Muscle of arm (tissue), 12 donors: ENCODE results near the gene ERO1B. TPM values are rescaled to one million over a fixed set of nuclear protein-coding genes. Genes with fewer than 3 reads are reported as not detected.
A peak's percentile ranks its signal among the peaks of the same experiment; 100 is the strongest.

Experiments used
- DNase-seq: peaks from one replicate; pipeline ENCODE4 v3.0.0-alpha.2; 2013
- polyA plus RNA-seq, 12 donors: library from polyadenylated mRNA; unstranded; fragments of 120-200 nt; gene quantifications; one replicate each; pipeline ENCODE4 v1.2.1, GENCODE V29; 2013; ENCODE audit not compliant: insufficient read length in 12 of 12

The ERO1B gene
- polyA plus RNA-seq, 12 donors, result 2.0 to 10.5 (median 4.1) TPM; not detected in 1

GRCh38 chr1:236253918-236254637, 27.7 kb downstream of the ERO1B start:
- no peak for DNase-seq

DNA sequence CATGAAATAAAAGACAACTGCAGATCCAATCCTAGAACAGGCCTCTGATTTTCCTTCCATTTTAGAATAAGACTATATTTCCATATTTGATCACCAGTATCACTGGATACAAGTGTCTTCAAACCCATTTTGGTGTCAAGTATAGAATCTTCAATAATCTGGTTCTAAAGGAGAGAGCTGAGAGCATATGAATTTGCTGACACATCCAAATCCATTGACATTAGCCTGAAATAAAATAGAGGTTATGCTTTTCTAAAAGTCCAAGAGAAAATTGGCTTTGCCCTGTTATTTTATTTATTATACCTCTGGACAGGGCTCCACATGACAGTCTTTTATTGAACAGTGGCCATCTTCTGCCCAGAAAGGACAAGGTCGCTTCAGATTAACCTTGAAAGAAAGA, 28.6 kb downstream of the ERO1B start:
- DNase-seq, result no peak

GRCh38 chr1:236251587-236251986, 30.2 kb downstream of the ERO1B start:
- no peak for DNase-seq

GRCh38 chr1:236247286-236247685, 34.5 kb downstream of the ERO1B start:
- DNase-seq, result no peak

GRCh38 chr1:236242568-236242967, 39.2 kb downstream of the ERO1B start:
- DNase-seq, result no peak

DNA sequence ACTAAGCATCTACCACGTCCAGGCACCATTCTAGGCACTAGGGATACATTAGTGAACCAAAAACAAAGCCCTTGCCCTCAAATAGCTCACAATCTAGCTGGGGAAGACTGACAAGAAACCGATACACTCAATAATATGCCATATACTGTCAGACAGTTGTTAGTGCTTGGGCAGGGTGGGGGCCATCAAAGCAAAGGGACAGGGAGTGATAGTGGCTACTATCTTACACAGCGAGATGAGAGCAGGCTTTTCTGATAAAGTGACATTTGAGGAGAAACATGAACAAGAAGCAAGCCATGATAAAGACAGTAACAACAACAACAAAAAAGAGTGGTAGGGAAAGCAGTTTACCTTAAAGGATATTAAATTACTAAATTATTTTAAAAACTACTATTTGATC, 41.1 kb downstream of the ERO1B start:
- no peak for DNase-seq

DNA sequence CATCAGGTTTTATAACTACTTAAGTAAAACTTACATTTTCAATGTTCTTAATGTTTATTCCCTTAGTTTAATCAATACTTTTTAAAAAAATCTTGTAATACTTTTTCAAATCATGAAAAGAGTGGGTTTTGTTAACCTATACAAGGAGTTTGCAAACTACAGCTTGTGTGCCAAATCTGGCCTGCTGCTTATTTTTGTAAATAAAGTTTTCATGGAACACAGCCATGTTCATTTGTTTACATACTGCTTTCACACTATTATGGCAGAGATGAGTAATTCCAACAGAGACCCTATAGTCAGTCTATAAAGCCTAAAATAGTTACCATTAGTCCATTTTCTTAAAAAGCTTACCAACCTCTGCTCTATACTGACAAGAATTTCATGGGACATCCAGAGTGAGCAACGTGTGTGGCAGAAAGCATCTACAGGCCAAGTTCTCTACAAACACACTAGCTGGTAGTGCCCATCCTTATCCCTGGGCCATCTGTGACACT, 42.6 kb downstream of the ERO1B start:
- no peak for DNase-seq

- DNase-seq, result no peak
Measured at GRCh38 chr1:236235116-236235515, 46.6 kb downstream of the ERO1B start.

GRCh38 chr1:236228411-236228810, 53.3 kb downstream of the ERO1B start:
- no peak for DNase-seq

DNA sequence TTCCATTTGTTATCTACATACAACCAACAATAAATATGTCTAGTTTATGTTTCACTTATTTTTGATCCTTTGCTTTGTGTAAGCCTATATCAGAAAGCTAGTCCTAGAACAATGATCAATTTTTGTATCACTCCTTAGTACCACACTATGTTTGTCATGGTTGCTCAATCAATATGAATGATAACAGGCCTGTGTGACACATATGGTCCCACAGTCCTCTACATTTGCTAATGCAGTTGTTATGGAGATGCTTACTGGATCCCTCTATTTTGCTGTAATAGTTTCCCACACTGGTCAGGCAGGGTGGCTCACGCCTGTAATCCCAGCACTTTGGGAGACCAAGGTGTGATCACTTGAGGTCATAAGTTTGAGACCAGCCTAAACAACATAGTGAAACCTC, 59.1 kb downstream of the ERO1B start:
- DNase-seq, result no peak

DNA sequence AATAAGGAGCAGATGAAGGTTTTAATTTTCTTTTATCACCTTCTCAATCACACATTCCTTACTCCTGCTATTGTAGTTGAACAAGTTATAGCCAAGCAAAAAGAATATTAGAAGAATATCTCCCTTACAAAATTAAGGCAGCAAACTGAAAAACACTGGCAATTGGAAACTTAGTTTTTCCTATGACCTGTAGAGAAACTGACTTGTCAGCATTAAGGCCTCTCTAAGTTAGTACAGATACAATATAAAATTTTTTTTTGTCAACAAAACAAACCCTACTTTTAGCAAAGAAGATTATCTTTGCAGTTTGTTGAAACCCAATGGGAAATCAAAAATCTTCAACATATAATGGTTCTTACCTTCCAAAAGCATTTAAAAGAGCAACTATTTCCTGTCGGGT, 61.3 kb downstream of the ERO1B start:
- DNase-seq, result no peak

GRCh38 chr1:236214761-236215160, 67.0 kb downstream of the ERO1B start:
- no peak for DNase-seq

- DNase-seq, result no peak
Measured at GRCh38 chr1:236213534-236213933, 68.2 kb downstream of the ERO1B start.

- no peak for DNase-seq
Measured at GRCh38 chr1:236211815-236212214, 69.9 kb downstream of the ERO1B start.

DNA sequence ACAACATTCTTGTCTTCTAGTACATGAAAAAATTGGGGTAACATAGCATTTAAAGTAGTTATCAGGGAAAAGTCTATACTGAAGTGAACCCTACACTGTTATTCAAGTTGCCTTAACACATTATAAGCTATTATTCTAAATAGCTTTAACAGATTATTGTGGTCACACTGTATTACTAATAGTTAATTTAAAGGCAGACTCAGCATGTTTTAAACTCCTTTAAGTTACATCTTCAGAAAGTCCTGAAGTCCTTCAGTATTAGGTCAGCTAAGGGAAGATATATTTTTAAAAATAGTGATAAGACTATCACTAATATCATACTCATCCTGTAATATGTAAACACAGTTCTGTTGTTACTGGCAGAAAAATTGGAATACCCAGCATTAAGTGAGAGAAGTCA, 72.0 kb downstream of the ERO1B start:
- no peak for DNase-seq

GRCh38 chr1:236209185-236209584, 72.6 kb downstream of the ERO1B start:
- DNase-seq, result no peak

GRCh38 chr1:236207569-236207968, 74.2 kb downstream of the ERO1B start:
- no peak for DNase-seq

GRCh38 chr1:236207121-236207520, 74.6 kb downstream of the ERO1B start:
- DNase-seq, result no peak

GRCh38 chr1:236206548-236206947, 75.2 kb downstream of the ERO1B start:
- DNase-seq, result peak; percentile 10

- DNase-seq, result no peak
Measured at GRCh38 chr1:236204656-236205055, 77.1 kb downstream of the ERO1B start.

- DNase-seq, result no peak
Measured at GRCh38 chr1:236204039-236204438, 77.7 kb downstream of the ERO1B start.

DNA sequence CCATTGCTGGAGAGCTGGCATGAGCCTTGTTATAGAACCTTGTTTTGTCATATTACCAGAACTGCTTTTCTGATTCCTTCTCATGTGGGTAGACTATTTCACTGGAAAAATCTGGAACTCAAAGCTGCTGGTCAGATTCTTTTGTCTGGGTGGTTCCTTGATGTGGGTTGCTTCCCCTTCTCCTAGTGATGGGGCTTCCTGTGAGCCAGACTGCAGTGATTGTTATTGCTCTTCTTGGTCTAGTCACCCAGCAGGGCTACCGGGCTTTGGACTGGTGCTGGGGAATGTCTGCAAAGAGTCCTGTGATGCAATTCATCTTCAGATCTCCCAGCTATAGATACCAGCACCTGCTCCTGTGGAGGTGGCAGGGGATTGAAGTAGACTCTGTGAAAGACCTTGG, 80.0 kb downstream of the ERO1B start:
- no peak for DNase-seq

DNA sequence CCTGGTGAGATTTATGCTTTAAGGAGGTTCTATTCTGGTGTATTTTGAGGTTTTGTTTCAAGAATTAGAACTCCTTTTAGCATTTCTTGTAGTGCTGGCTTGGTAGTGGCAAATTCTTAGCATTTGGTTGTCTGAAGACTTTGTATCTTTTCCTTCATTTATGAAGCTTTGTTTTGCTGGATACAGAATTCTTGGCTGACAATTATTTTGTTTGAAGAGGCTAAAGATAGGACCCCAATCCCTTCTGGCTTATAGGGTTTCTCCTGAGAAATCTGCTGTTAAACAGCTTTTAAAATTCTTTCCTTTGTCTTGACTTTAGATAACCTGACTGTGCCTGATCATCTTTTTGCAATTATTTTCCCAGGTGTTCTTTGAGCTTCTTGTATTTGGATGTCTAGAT, 80.8 kb downstream of the ERO1B start:
- no peak for DNase-seq

- no peak for DNase-seq
Measured at GRCh38 chr1:236193184-236193583, 88.6 kb downstream of the ERO1B start.
